ENCODE data around the gene PIP4K2A.

GRCh38 chr10:22699976-22700375, 14.4 kb downstream of the PIP4K2A start:
- TF ChIP-seq CTCF (IDR thresholded peaks at IDR 0.05; ENCODE audit: control extremely low read depth in 1 of 3, insufficient read depth in 1 of 3, low read depth in 1 of 3, low read length in 3 of 3) (no peak), POLR2A (IDR thresholded peaks at IDR 0.05; ENCODE audit: control extremely low read depth in 1 of 2, low read depth in 2 of 2, low read length in 2 of 2) (no peak), ATF2 (IDR thresholded peaks at IDR 0.05; ENCODE audit: low read length) (no peak), EP300 (IDR thresholded peaks at IDR 0.05; ENCODE audit: borderline replicate concordance in 1 of 2, low read depth in 2 of 2, low read length in 2 of 2) (no peak), POLR2AphosphoS5 (IDR thresholded peaks at IDR 0.05; ENCODE audit: low read depth, low read length) (no peak), RXRA (IDR thresholded peaks at IDR 0.05; ENCODE audit: insufficient read depth, low read depth, low read length) (no peak), NRF1 (IDR thresholded peaks at IDR 0.05; ENCODE audit: low read depth, low read length) (no peak), EZH2 (IDR thresholded peaks at IDR 0.05; ENCODE audit: low read depth, low read length, severe bottlenecking) (no peak), SIRT6 (IDR thresholded peaks at IDR 0.05; ENCODE audit: low read length) (no peak), RAD21 (IDR thresholded peaks at IDR 0.05 in 1 of 2, conservative IDR thresholded peaks at IDR 0.05 in 1 of 2; ENCODE audit: low read depth in 2 of 2, low read length in 2 of 2) (no peak)

All from H1 (cell line).